Neural cell (in vitro differentiated cells): Measurements from ENCODE around the gene NKPD1. TPM values are rescaled to one million over a fixed set of nuclear protein-coding genes. Genes with fewer than 3 reads are reported as not detected.

Experiments
- H2AFZ ChIP-seq: fragments of 200-600, 300-800 bp; sonication (generic), shearing (Covaris generic); 2 replicates; pipeline ENCODE4 v1.6.0; 2014; ENCODE audit warnings: low read depth, mild to moderate bottlenecking, antibody characterized with exemption, low read length, moderate library complexity
- H3F3A ChIP-seq: fragments of 200-600 bp; shearing (Covaris generic); 2 replicates; pipeline ENCODE4 v1.6.1; 2016; ENCODE audit warnings: mild to moderate bottlenecking, moderate library complexity, mixed read lengths, antibody characterized with exemption, low read length; ENCODE audit not compliant: insufficient read depth, poor library complexity, severe bottlenecking
- H3K27ac ChIP-seq: fragments of 200-600, 300-800 bp; sonication (generic), shearing (Covaris generic); 2 replicates; pipeline ENCODE4 v1.5.1; 2014; ENCODE audit warnings: mild to moderate bottlenecking, low read length, moderate library complexity
- H3K27me3 ChIP-seq: fragments of 300-800, 200-600 bp; sonication (generic), shearing (Covaris generic); 2 replicates; pipeline ENCODE4 v1.6.0; 2014; ENCODE audit warnings: mild to moderate bottlenecking, low read depth, low read length, moderate library complexity; ENCODE audit not compliant: insufficient read depth
- H3K36me3 ChIP-seq: fragments of 300-800, 200-600 bp; sonication (generic), shearing (Covaris generic); 2 replicates; pipeline ENCODE4 v1.5.1; 2014; ENCODE audit warnings: mild to moderate bottlenecking, antibody characterized with exemption, low read length, moderate library complexity; ENCODE audit not compliant: insufficient read depth
- H3K4me2 ChIP-seq: fragments of 300-800, 200-600 bp; sonication (generic), shearing (Covaris generic); 2 replicates; pipeline ENCODE4 v1.6.0; 2014; ENCODE audit warnings: mild to moderate bottlenecking, low read length
- H3K4me3 ChIP-seq: fragments of 300-800, 200-600 bp; sonication (generic), shearing (Covaris generic); 2 replicates; pipeline ENCODE4 v1.5.1; 2014; ENCODE audit warnings: mild to moderate bottlenecking, low read length, moderate library complexity
- H3K79me2 ChIP-seq: fragments of 200-600 bp; shearing (Covaris generic); replicated peaks from 2 replicates; pipeline ENCODE4 v1.6.0; 2014; ENCODE audit warnings: mild to moderate bottlenecking, low read length, moderate library complexity; ENCODE audit not compliant: insufficient read depth
- H3K9ac ChIP-seq: fragments of 300-800, 200-600 bp; sonication (generic), shearing (Covaris generic); 2 replicates; pipeline ENCODE4 v1.6.1; 2016; ENCODE audit warnings: mild to moderate bottlenecking, low read length, mixed read lengths
- H3K9me2 ChIP-seq: fragments of 200-600 bp; shearing (Covaris generic); 2 replicates; pipeline ENCODE4 v1.6.1; 2016; ENCODE audit warnings: mild to moderate bottlenecking, low read length, mixed read lengths; ENCODE audit not compliant: insufficient read depth
- H3K9me3 ChIP-seq: fragments of 200-600, 300-800 bp; sonication (generic), shearing (Covaris generic); 2 replicates; pipeline ENCODE4 v1.6.1; 2016; ENCODE audit warnings: mild to moderate bottlenecking, mixed run types, low read length, moderate library complexity, mixed read lengths
- H4K20me1 ChIP-seq: fragments of 200-600 bp; shearing (Covaris generic); 2 replicates; pipeline ENCODE4 v1.6.1; 2016; ENCODE audit warnings: mild to moderate bottlenecking, mixed run types; ENCODE audit not compliant: insufficient read depth
- EP300 ChIP-seq: fragments of 450-650 bp; conservative IDR thresholded peaks from 2 replicates; pipeline ENCODE4 v1.6.1; 2014; ENCODE audit warnings: antibody characterized with exemption, mild to moderate bottlenecking, moderate library complexity; ENCODE audit not compliant: poor library complexity, severe bottlenecking
- EZH2 ChIP-seq: fragments of 200-600, 300-800 bp; shearing (Covaris generic), sonication (generic); IDR thresholded peaks from 2 replicates; pipeline ENCODE4 v1.6.1; 2014; ENCODE audit warnings: antibody characterized with exemption, low read length, borderline replicate concordance, mild to moderate bottlenecking; ENCODE audit not compliant: insufficient read depth, poor library complexity, severe bottlenecking
- MXI1 ChIP-seq: fragments of 450-650 bp; conservative IDR thresholded peaks from 2 replicates; pipeline ENCODE4 v1.6.1; 2014; ENCODE audit warnings: antibody characterized with exemption, mild to moderate bottlenecking; ENCODE audit not compliant: poor library complexity, severe bottlenecking
- POLR2AphosphoS5 ChIP-seq: IDR thresholded peaks from 2 replicates; pipeline ENCODE4 v1.6.1; 2012
- RAD21 ChIP-seq: fragments of 450-650 bp; conservative IDR thresholded peaks from 2 replicates; pipeline ENCODE4 v1.6.1; 2014; ENCODE audit warnings: antibody characterized with exemption, mild to moderate bottlenecking, moderate library complexity
- SMC3 ChIP-seq: fragments of 450-650 bp; conservative IDR thresholded peaks from 2 replicates; pipeline ENCODE4 v1.6.1; 2014; ENCODE audit warnings: antibody characterized with exemption, mild to moderate bottlenecking, moderate library complexity; ENCODE audit not compliant: poor library complexity
- TAF1 ChIP-seq: IDR thresholded peaks from 2 replicates; pipeline ENCODE4 v1.6.1; 2012; ENCODE audit warnings: low read depth
- polyA plus RNA-seq: library from polyadenylated mRNA; depleted of rRNA; stranded (reverse); fragments of >200 nt; gene quantifications from 2 replicates; pipeline ENCODE4 v1.2.3, GENCODE V29; 2014
- TF ChIP-seq, protein P1 (sequence below): IDR thresholded peaks from 2 replicates; pipeline ENCODE4 v1.6.1; 2012; ENCODE audit warnings: borderline replicate concordance
- TF ChIP-seq, protein P2 (sequence below): fragments of 450-650 bp; IDR thresholded peaks from 2 replicates; pipeline ENCODE4 v1.5.1; 2014; ENCODE audit warnings: antibody characterized with exemption, mild to moderate bottlenecking, moderate library complexity; ENCODE audit not compliant: poor library complexity, severe bottlenecking

NKPD1 gene
- polyA plus RNA-seq, 1 donor from 2014 or later = 2.8 TPM

DNA sequence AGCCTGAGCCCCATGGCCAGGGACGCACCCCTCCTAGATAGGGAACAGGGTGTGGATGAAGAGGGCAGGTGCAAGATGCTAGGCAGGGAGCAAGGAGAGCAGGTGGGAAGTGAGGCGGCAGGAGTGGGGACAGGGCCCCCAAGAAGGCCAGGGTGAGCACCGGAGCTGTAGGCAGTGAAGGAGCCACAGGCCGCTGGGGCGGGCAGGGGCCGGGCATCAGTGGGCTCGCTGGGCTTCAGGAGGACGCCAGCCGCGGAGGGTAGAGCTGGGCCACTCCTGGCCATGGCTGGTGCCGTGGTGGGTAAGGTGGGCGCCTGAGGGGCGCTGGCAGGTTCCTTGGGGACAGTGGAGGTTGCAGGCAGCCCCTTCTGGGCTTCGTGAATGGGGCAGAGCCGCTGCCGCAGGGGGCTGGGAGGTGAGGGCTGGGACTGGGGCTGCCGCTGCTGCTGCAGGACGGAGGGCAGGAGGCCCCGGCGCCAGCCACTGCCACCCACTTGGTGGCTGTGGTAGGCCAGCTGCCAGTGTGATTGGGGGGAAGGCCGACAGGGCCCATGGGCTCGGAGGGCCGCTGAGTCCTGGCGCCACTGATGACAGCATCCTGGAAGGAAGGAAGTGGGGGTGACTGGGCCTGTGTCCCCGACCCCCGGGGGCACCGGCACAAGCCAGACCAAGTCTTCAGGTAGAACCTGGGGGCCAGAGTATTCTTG is 2.1 kb downstream of the NKPD1 start:
- Histone ChIP-seq H3K79me2 (no peaks in the 10 kb centered on the region), H3K9ac (no peak overlapping the region), H3K36me3 (no peaks in the 10 kb centered on the region), H3K27ac (no peak overlapping the region), H3K9me2 (no peaks in the 10 kb centered on the region), H3K27me3 (peaks cover 8% of the 10 kb centered on the region), H3K4me2 (no peak overlapping the region), H3K9me3 (no peaks in the 10 kb centered on the region), H3F3A (no peaks in the 10 kb centered on the region), H2AFZ (no peak overlapping the region), H4K20me1 (no peaks in the 10 kb centered on the region), H3K4me3 (no peak overlapping the region)
- TF ChIP-seq SMC3 (no peak), TAF1 (no peak), RAD21 (no peak)

DNA sequence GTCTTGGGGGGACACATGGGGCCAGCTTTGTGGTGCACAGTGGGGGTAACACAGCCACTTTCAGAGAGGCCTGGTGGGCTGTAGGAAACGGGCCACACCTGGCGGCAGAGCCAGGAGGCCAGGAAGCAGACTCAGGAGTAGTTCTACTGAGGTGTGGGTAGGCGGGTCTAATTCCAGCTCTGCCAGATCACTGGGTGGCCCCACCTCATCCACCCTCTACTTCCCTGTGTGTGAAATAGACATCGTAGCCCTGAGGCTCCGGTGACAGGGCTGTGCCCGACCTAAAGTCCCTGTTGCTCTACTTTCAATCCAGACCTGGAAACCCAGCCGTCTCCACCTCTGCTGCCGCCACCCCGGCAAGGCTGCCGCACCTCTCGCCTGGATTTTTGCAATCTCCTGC is 4.0 kb downstream of the NKPD1 start:
- no peaks in the 10 kb centered on the region for H3K9me2 ChIP-seq
- no peaks in the 10 kb centered on the region for H3K9me3 ChIP-seq
- H3K27ac ChIP-seq = no peak overlapping the region
- H3K4me3 ChIP-seq = no peak overlapping the region
- H3K4me2 ChIP-seq = no peak overlapping the region
- no peaks in the 10 kb centered on the region for H3K36me3 ChIP-seq
- H3K9ac ChIP-seq = no peak overlapping the region
- no peaks in the 10 kb centered on the region for H3F3A ChIP-seq
- no peak overlapping the region for H2AFZ ChIP-seq
- H4K20me1 ChIP-seq = no peaks in the 10 kb centered on the region
- no peaks in the 10 kb centered on the region for H3K79me2 ChIP-seq
- TF ChIP-seq SMC3 (no peak), TAF1 (no peak), EZH2 (no peak), EP300 (no peak), POLR2AphosphoS5 (no peak), RAD21 (no peak), MXI1 (no peak)
- TF ChIP-seq, protein P1, sequence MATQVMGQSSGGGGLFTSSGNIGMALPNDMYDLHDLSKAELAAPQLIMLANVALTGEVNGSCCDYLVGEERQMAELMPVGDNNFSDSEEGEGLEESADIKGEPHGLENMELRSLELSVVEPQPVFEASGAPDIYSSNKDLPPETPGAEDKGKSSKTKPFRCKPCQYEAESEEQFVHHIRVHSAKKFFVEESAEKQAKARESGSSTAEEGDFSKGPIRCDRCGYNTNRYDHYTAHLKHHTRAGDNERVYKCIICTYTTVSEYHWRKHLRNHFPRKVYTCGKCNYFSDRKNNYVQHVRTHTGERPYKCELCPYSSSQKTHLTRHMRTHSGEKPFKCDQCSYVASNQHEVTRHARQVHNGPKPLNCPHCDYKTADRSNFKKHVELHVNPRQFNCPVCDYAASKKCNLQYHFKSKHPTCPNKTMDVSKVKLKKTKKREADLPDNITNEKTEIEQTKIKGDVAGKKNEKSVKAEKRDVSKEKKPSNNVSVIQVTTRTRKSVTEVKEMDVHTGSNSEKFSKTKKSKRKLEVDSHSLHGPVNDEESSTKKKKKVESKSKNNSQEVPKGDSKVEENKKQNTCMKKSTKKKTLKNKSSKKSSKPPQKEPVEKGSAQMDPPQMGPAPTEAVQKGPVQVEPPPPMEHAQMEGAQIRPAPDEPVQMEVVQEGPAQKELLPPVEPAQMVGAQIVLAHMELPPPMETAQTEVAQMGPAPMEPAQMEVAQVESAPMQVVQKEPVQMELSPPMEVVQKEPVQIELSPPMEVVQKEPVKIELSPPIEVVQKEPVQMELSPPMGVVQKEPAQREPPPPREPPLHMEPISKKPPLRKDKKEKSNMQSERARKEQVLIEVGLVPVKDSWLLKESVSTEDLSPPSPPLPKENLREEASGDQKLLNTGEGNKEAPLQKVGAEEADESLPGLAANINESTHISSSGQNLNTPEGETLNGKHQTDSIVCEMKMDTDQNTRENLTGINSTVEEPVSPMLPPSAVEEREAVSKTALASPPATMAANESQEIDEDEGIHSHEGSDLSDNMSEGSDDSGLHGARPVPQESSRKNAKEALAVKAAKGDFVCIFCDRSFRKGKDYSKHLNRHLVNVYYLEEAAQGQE = no peak
- TF ChIP-seq, protein P2, sequence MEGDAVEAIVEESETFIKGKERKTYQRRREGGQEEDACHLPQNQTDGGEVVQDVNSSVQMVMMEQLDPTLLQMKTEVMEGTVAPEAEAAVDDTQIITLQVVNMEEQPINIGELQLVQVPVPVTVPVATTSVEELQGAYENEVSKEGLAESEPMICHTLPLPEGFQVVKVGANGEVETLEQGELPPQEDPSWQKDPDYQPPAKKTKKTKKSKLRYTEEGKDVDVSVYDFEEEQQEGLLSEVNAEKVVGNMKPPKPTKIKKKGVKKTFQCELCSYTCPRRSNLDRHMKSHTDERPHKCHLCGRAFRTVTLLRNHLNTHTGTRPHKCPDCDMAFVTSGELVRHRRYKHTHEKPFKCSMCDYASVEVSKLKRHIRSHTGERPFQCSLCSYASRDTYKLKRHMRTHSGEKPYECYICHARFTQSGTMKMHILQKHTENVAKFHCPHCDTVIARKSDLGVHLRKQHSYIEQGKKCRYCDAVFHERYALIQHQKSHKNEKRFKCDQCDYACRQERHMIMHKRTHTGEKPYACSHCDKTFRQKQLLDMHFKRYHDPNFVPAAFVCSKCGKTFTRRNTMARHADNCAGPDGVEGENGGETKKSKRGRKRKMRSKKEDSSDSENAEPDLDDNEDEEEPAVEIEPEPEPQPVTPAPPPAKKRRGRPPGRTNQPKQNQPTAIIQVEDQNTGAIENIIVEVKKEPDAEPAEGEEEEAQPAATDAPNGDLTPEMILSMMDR = no peak
- H3K27me3 ChIP-seq = peaks cover 19% of the 10 kb centered on the region
